ENCODE measurements around the gene DTX1.

Gene DTX1

DNA sequence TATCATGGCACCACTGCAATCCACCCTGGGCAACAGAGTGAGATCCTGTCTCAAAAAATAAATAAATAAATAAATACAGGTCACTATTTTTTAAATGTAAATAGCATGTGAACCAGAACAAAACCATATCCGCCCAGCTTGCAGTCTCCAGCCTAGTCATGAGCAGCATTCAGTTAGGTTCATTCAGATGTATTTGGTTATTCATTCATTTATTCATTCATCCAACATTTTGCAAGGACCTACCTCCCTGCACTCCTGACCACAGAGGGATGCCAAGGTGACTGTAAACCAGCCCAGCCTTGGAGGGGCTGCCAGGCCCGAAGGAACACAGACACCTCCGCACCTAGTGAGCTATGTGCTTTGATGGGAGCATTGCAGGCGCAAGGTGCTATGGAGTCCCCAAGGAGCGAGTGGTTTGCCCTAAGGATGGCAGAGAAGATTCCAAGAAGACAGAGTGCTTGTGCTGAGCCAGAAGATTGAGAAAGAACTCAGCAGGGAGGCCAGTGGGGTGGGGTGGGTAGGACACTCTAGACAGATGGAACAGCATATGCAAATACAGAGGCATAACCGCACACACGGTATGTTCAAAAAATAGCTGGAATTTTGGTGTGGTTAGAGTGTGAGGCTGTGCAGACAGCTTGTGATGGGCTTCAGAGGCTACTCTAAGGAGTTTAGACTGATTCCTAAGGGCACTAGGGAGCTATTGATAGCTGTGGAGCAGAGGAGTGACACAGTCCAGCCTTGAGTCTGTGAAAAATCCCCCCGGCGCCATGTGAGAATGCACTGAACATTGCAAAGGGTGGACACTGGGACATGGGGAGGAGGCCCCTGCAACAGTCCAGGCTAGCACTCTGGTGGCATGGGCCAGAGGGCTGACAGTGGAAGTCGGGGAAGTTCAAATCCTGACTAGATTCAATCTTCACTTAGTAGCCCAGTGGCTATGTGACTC is 11.7 kb downstream of the DTX1 start:
- DNase-seq (ENCODE audit: extremely low read depth, low read depth), result no peak
- TF ChIP-seq, protein P1, sequence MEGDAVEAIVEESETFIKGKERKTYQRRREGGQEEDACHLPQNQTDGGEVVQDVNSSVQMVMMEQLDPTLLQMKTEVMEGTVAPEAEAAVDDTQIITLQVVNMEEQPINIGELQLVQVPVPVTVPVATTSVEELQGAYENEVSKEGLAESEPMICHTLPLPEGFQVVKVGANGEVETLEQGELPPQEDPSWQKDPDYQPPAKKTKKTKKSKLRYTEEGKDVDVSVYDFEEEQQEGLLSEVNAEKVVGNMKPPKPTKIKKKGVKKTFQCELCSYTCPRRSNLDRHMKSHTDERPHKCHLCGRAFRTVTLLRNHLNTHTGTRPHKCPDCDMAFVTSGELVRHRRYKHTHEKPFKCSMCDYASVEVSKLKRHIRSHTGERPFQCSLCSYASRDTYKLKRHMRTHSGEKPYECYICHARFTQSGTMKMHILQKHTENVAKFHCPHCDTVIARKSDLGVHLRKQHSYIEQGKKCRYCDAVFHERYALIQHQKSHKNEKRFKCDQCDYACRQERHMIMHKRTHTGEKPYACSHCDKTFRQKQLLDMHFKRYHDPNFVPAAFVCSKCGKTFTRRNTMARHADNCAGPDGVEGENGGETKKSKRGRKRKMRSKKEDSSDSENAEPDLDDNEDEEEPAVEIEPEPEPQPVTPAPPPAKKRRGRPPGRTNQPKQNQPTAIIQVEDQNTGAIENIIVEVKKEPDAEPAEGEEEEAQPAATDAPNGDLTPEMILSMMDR (IDR thresholded peaks at IDR 0.05; ENCODE audit: low read depth, low read length), result no peak

- TF ChIP-seq, protein P1 (IDR thresholded peaks at IDR 0.05; ENCODE audit: low read depth, low read length), result no peak
These were observed 12.6 kb downstream of the DTX1 start for GRCh38 chr12:113069149-113069548.

GRCh38 chr12:113069751-113070116 is 13.2 kb downstream of the DTX1 start:
- DNase-seq (ENCODE audit: extremely low read depth, low read depth), result no peak

More at GRCh38 chr12:113069149-113069548, 12.6 kb downstream of the DTX1 start:
- no peak for DNase-seq (ENCODE audit: extremely low read depth, low read depth)

DNA sequence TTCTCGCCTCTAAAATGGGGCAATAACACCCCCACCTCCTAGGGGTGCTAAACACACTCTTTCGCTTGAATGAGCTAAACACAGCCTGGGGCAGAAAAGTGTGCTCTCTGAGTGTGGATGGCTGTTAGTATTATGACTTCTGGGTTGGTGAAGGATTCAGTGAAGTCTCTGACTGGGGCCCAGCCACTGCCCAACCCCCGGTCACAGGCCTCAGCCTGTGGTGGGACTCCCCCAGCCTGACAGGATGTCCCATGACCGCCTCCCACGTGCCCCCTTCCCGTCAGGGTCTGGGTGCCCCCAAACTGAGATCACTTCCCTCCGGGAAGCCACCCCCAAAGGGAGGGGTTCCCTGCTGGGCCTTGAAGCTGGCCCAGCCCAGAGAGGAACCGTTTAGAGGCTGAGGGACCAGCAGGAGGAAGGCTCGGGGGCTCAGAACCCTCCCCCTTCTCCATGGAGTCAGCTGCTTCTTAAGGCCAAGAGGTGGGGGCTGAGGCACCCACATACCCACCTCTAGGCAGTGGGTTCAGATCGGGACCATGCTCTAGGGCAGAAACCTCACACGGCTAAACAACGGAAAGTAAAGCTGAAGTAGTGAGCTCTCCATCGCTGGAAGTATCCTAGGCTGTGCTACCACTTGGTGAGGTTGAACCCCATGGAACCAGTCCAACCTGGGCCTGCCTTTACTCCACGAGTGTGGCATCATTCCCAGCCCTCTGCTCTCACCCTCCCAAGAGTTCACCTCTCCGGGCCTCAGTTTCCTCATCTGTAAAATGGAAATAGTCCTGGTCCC is 13.8 kb downstream of the DTX1 start:
- DNase-seq (ENCODE audit: extremely low read depth, low read depth), result no peak
- TF ChIP-seq, protein P1 (IDR thresholded peaks at IDR 0.05; ENCODE audit: low read depth, low read length), result no peak

More at GRCh38 chr12:113069751-113070116, 13.2 kb downstream of the DTX1 start:
- TF ChIP-seq, protein P1 (IDR thresholded peaks at IDR 0.05; ENCODE audit: low read depth, low read length), result no peak

DNA sequence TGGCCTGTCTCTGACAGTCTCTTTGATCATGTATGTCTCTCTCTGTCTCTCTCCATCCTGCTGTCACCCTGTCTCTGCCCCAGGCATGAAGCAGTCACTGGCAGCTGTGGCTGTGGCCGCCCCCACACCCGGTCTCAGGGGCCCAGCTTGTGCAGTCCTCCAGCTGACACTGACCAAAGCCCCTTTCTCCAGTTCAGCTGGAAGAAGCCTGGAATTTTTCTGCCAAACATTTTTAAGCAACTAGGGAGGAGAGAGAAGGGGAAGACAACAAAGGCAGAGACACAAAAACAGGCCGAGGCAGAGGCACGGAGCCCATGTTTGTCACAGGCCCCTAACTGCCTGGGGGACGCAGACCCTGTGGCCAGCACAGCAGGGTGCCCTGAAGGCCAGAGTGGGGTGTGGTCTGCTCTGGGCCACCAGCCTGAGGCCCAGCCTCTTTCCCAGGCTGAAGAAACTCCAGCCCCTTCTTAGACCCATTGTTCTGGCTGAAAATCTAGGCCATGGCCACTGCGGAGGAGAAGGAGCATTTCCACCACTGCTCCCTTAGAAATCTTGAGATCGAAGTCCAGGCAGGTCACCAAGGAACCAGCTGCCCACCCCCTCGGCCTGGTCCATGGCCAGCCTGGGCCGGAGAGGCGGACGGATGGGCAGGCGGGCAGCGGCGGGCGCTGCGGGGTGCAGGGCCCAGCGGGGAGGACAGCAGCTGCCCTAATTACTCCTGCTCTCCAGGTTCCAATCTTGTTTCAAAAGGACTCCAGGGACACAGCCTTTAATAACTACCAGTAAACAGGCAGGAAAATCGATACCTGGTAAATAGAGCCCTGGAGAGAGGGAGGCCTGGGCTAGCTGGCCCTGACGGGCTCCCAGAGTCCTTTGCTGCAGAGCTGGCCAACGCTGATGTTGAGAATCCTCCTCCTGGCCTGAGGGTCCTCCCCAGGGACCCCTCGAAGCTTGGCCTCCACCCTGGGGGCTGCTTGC is 14.9 kb downstream of the DTX1 start:
- no peak for DNase-seq (ENCODE audit: extremely low read depth, low read depth)

DNA sequence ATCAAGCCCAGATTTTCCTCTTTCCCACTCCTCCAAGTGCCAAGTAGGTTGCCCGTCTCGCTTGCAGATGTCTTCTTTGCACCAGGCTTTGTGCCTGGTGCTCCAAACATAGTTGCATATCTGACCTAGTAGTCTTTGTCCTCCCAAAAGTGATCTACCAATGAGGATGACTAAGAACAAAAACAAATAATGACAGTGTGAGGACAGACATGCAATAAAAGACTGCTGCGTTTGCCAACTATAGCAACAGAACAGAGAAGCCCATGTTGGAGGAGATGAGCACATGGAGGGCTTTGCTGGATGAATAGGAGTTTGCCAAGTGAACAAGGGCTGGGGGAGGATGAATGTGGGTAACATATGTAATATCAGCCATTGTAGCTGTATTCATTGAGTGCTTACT is 15.6 kb downstream of the DTX1 start:
- TF ChIP-seq, protein P1 (IDR thresholded peaks at IDR 0.05; ENCODE audit: low read depth, low read length), result no peak
- no peak for DNase-seq (ENCODE audit: extremely low read depth, low read depth)

More for the DNA sequence above, 14.9 kb downstream of the DTX1 start:
- TF ChIP-seq, protein P1 (IDR thresholded peaks at IDR 0.05; ENCODE audit: low read depth, low read length), result no peak

Data from AG09319 (cell line).